Measurements from ENCODE around the gene ZNF786. TPM values are rescaled to one million over a fixed set of nuclear protein-coding genes. Genes with fewer than 3 reads are reported as not detected.

The ZNF786 gene, protein sequence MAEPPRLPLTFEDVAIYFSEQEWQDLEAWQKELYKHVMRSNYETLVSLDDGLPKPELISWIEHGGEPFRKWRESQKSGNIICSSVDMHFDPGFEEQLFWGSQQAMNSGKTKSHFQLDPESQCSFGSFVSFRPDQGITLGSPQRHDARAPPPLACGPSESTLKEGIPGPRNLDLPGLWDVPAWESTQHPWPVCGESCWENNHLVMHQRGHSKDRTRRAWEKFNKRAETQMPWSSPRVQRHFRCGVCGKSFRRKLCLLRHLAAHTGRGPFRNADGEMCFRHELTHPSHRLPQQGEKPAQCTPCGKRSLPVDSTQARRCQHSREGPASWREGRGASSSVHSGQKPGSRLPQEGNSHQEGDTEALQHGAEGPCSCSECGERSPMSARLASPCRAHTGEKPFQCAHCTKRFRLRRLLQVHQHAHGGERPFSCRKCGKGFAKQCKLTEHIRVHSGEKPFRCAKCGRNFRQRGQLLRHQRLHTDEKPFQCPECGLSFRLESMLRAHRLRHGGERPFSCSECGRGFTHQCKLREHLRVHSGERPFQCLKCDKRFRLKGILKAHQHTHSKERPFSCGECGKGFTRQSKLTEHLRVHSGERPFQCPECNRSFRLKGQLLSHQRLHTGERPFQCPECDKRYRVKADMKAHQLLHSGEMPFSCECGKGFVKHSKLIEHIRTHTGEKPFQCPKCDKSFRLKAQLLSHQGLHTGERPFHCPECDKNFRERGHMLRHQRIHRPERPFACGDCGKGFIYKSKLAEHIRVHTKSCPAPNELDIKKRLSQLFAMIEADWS
- total RNA-seq, result 1 to 10 TPM; 4.8 to 5.4 TPM

DNA sequence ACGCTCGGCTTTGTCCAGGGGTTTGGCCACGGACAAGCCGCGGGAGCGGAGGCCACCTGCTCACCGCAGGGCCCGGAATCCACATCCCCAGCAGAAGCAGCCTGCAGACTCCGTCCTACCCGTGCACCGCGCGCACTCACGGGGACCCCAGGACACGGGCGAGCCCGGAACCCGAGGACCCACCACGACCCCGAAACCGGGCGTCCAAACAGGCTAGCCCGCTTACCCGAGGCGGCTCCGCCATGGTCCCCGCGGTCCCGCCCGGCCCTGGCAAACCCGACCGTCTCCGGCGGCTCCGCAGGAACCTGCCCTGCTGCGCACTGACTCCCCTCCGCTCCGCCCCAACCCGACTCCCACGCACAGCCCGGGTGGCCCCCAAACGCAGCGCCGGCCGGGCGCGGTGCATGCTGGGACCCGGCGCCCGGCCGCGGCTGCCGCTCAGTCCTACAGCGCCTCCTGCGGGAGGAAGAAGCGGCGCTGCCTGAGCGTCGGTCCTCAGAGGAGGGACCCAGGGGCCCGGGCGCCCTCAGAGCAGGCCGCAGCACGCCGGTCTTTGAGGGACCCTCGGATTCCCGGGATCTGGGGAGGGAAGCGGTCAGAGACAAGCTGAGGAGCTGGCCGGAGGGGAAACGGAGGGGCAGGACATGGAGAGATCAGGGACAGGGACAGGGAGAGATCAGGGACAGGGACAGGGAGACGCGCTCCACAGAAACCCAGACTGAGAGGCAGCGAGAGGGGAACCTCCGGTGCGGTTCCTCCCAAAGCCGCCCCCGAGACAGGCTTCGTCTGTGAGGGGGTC is at the start of gene ZNF786:
ZNF786 (minus strand) TSS at position 322 of the 799 bp plus-strand sequence; CDS start at position 244, 78 bp downstream.
- peak within 1 kb of the TSS; percentile 73 to 93 for H3K9ac ChIP-seq (ENCODE audit: low read depth in 2 of 2, low read length in 2 of 2)
- H3K4me1 ChIP-seq, result peaks cover 3% of the 10 kb centered on the region
- no peaks in the 10 kb centered on the region for H3K27me3 ChIP-seq
- peak within 1 kb of the TSS; percentile 98 for H3K4me3 ChIP-seq
- H3K9me3 ChIP-seq, result no peaks in the 10 kb centered on the region
- peak within 1 kb of the TSS; percentile 100 for H3K27ac ChIP-seq
- no peaks in the 10 kb centered on the region for H3K36me3 ChIP-seq
- DNase-seq, result peak; percentile 83
- TF ChIP-seq, protein P1, sequence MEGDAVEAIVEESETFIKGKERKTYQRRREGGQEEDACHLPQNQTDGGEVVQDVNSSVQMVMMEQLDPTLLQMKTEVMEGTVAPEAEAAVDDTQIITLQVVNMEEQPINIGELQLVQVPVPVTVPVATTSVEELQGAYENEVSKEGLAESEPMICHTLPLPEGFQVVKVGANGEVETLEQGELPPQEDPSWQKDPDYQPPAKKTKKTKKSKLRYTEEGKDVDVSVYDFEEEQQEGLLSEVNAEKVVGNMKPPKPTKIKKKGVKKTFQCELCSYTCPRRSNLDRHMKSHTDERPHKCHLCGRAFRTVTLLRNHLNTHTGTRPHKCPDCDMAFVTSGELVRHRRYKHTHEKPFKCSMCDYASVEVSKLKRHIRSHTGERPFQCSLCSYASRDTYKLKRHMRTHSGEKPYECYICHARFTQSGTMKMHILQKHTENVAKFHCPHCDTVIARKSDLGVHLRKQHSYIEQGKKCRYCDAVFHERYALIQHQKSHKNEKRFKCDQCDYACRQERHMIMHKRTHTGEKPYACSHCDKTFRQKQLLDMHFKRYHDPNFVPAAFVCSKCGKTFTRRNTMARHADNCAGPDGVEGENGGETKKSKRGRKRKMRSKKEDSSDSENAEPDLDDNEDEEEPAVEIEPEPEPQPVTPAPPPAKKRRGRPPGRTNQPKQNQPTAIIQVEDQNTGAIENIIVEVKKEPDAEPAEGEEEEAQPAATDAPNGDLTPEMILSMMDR (IDR thresholded peaks at IDR 0.05), result peak; percentile 87
- intact Hi-C loops (cut with DNase I), result loop anchor here (2.0 kb wide), 1 partner anchor 86 kb away; no protein-coding TSS in a partner anchor

DNA sequence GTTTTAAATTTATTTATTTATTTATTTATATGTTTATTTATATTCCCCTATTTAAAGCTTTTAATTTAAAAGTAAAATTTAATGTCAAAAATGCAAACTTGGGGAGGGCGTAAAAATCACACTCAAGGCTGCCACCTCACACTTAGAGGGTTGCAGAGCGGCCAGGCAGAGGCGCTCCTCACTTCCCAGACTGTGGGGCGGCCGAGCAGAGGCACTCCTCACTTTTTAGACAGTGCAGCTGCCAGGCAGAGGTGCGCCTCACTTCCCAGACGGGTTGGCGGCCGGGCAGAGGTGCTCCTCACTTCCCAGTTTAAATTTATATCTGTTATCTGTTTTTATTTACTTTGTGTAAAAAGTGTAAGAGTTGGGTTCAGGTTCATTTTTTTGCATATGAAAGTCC is 45.6 kb upstream of the ZNF786 start:
- H3K27ac ChIP-seq, result no peak overlapping the region
- no peak overlapping the region for H3K9ac ChIP-seq (ENCODE audit: low read depth in 2 of 2, low read length in 2 of 2)
- no peaks in the 10 kb centered on the region for H3K27me3 ChIP-seq
- TF ChIP-seq, protein P1 (IDR thresholded peaks at IDR 0.05), result no peak
- DNase-seq, result no peak
- H3K36me3 ChIP-seq, result no peaks in the 10 kb centered on the region
- H3K9me3 ChIP-seq, result no peaks in the 10 kb centered on the region
- no peak overlapping the region for H3K4me3 ChIP-seq
- intact Hi-C loops (cut with DNase I), result no loop called here
- H3K4me1 ChIP-seq, result no peaks in the 10 kb centered on the region

DNA sequence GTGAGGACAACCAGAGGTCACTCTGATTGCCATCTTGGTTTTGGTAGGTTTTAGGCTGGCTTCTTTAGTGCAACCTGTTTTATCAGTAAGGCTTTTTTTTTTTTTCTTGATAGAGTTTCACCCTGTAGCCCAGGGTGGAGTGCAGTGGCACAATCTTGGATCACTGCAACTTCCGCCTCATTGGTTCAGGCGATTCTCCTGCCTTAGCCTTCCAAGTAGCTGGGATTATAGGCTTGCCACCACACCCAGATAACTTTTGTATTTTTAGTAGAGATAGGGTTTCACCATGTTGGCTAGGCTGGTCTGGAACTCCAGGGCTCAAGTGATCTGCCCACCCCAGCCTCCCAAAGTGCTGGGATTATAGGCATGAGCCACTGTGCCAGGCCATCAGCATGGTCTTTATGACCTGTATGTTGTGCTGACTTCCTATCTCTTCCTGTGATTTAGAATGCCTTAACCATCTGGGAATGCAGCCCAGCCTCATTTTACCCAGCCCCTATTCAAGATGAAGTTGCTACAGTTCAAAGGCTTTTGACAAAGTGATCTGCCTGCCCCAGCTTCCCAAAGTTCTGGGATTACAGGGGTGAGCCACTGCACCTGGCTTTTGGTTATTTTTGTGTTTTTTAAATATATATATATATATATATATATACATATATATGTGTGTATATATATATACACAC is 42.7 kb upstream of the ZNF786 start:
- intact Hi-C loops (cut with DNase I), result no loop called here
- H3K27ac ChIP-seq, result no peak overlapping the region

DNA sequence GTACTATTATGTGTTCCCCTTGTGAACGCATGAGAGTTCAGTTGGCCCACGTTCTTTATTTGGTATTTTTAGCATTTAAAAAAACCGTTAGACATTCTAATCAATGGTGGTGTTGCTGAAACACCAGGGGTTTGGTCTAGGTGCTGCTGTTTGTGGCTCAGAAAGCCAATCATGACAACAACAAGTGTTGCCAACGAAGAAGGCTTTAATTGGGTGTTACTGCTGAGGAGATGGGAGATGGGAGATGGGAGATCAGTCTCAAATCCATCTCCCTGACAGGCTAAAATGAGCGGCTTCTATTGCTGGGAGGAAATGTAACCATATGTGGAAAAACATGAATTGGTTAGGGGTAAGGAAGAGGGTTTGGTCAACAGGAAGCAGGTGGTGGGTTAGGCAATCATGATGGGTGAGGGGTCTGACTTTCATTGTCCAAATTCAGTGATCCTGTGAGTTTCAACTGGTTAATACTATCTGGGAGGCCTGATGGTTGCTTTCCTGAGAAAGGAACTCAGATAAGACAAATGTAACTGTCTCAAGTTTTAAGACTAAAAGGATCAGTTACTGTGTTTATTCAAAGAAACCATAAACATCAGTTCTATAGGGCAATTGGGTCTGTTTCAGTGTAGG is 40.2 kb upstream of the ZNF786 start:
- no peak overlapping the region for H3K9ac ChIP-seq (ENCODE audit: low read depth in 2 of 2, low read length in 2 of 2)
- no peaks in the 10 kb centered on the region for H3K36me3 ChIP-seq
- no peak for DNase-seq
- no peaks in the 10 kb centered on the region for H3K9me3 ChIP-seq
- intact Hi-C loops (cut with DNase I), result no loop called here
- TF ChIP-seq, protein P1 (IDR thresholded peaks at IDR 0.05), result no peak
- no peak overlapping the region for H3K27ac ChIP-seq
- H3K27me3 ChIP-seq, result no peaks in the 10 kb centered on the region
- H3K4me1 ChIP-seq, result no peaks in the 10 kb centered on the region
- H3K4me3 ChIP-seq, result no peak overlapping the region

More for the DNA sequence above, 42.7 kb upstream of the ZNF786 start:
- H3K36me3 ChIP-seq, result no peaks in the 10 kb centered on the region
- TF ChIP-seq, protein P1 (IDR thresholded peaks at IDR 0.05), result no peak
- DNase-seq, result no peak
- no peaks in the 10 kb centered on the region for H3K4me1 ChIP-seq
- H3K27me3 ChIP-seq, result no peaks in the 10 kb centered on the region
- H3K9me3 ChIP-seq, result no peaks in the 10 kb centered on the region
- H3K9ac ChIP-seq (ENCODE audit: low read depth in 2 of 2, low read length in 2 of 2), result no peak overlapping the region
- no peak overlapping the region for H3K4me3 ChIP-seq

Measured in colonic mucosa (tissue), 4 donors.